ENCODE measurements around the gene RFX4. TPM values are rescaled to one million over a fixed set of nuclear protein-coding genes. Genes with fewer than 3 reads are reported as not detected.

Gene RFX4
- total RNA-seq, 1 experiment from 2014 or later = 0.40 TPM

GRCh38 chr12:106585105-106585520 lies 2.3 kb downstream of the RFX4 start:
- no peaks in the 10 kb centered on the region for H3K36me3 ChIP-seq

GRCh38 chr12:106585521-106586277 lies 2.9 kb downstream of the RFX4 start:
- Histone ChIP-seq H3K4me3 (no peak overlapping the region), H3K9me3 (replicated peaks) (no peaks in the 10 kb centered on the region), H3K27me3 (no peaks in the 10 kb centered on the region), H3K27ac (no peak overlapping the region), H3K36me3 (no peaks in the 10 kb centered on the region), H3K4me1 (no peaks in the 10 kb centered on the region)
- DNase-seq = no peak

More at GRCh38 chr12:106585105-106585520, 2.3 kb downstream of the RFX4 start:
- DNase-seq = no peak
- Histone ChIP-seq H3K4me3 (no peak overlapping the region), H3K4me1 (no peaks in the 10 kb centered on the region), H3K9me3 (replicated peaks) (no peaks in the 10 kb centered on the region), H3K27ac (no peak overlapping the region), H3K27me3 (no peaks in the 10 kb centered on the region)

- H3K27me3 ChIP-seq = no peaks in the 10 kb centered on the region
- no peak overlapping the region for H3K4me3 ChIP-seq
- no peaks in the 10 kb centered on the region for H3K36me3 ChIP-seq
- H3K9me3 ChIP-seq (replicated peaks) = no peaks in the 10 kb centered on the region
- DNase-seq = no peak
- no peaks in the 10 kb centered on the region for H3K4me1 ChIP-seq
- no peak overlapping the region for H3K27ac ChIP-seq
Observed at GRCh38 chr12:106586278-106586802, 3.5 kb downstream of the RFX4 start.

- Histone ChIP-seq H3K9me3 (replicated peaks) (no peaks in the 10 kb centered on the region), H3K4me1 (no peaks in the 10 kb centered on the region), H3K27ac (no peak overlapping the region), H3K36me3 (no peaks in the 10 kb centered on the region), H3K27me3 (no peaks in the 10 kb centered on the region), H3K4me3 (no peak overlapping the region)
- DNase-seq = no peak
Observed at GRCh38 chr12:106586803-106587684, 4.2 kb downstream of the RFX4 start.

GRCh38 chr12:106588771-106589170 lies 6.0 kb downstream of the RFX4 start:
- H3K36me3 ChIP-seq = no peaks in the 10 kb centered on the region
- H3K27ac ChIP-seq = no peak overlapping the region
- no peaks in the 10 kb centered on the region for H3K9me3 ChIP-seq (replicated peaks)
- no peaks in the 10 kb centered on the region for H3K4me1 ChIP-seq
- H3K27me3 ChIP-seq = no peaks in the 10 kb centered on the region
- H3K4me3 ChIP-seq = no peak overlapping the region
- no peak for DNase-seq

- no peak for DNase-seq
- Histone ChIP-seq H3K36me3 (no peaks in the 10 kb centered on the region), H3K4me3 (no peak overlapping the region), H3K4me1 (no peaks in the 10 kb centered on the region), H3K27me3 (no peaks in the 10 kb centered on the region), H3K9me3 (replicated peaks) (no peaks in the 10 kb centered on the region), H3K27ac (no peak overlapping the region)
Observed at GRCh38 chr12:106590601-106591000, 7.8 kb downstream of the RFX4 start.

GRCh38 chr12:106594447-106594846 lies 11.6 kb downstream of the RFX4 start:
- H3K27me3 ChIP-seq = no peaks in the 10 kb centered on the region

GRCh38 chr12:106595268-106595667 lies 12.5 kb downstream of the RFX4 start:
- no peaks in the 10 kb centered on the region for H3K27me3 ChIP-seq
- peaks cover under 1% of the 10 kb centered on the region; the same call in 1 of the 2 replicates for H3K4me1 ChIP-seq
- DNase-seq = no peak
- H3K36me3 ChIP-seq = no peaks in the 10 kb centered on the region
- no peak overlapping the region for H3K27ac ChIP-seq
- no peaks in the 10 kb centered on the region for H3K9me3 ChIP-seq (replicated peaks)
- H3K4me3 ChIP-seq = no peak overlapping the region

More at GRCh38 chr12:106594447-106594846, 11.6 kb downstream of the RFX4 start:
- Histone ChIP-seq H3K36me3 (no peaks in the 10 kb centered on the region), H3K4me3 (no peak overlapping the region), H3K9me3 (replicated peaks) (no peaks in the 10 kb centered on the region), H3K27ac (no peak overlapping the region), H3K4me1 (no peaks in the 10 kb centered on the region)
- no peak for DNase-seq

- Histone ChIP-seq H3K9me3 (replicated peaks) (no peaks in the 10 kb centered on the region), H3K4me1 (peaks cover 22% of the 10 kb centered on the region), H3K27me3 (no peaks in the 10 kb centered on the region), H3K36me3 (no peaks in the 10 kb centered on the region), H3K4me3 (no peak overlapping the region), H3K27ac (no peak overlapping the region)
- no peak for DNase-seq
Observed at GRCh38 chr12:106598003-106598402, 15.2 kb downstream of the RFX4 start.

GRCh38 chr12:106599302-106599701 lies 16.5 kb downstream of the RFX4 start:
- no peaks in the 10 kb centered on the region for H3K9me3 ChIP-seq (replicated peaks)
- H3K4me3 ChIP-seq = no peak overlapping the region
- no peaks in the 10 kb centered on the region for H3K36me3 ChIP-seq
- H3K4me1 ChIP-seq = peaks cover 22% of the 10 kb centered on the region
- no peak overlapping the region for H3K27ac ChIP-seq
- H3K27me3 ChIP-seq = no peaks in the 10 kb centered on the region
- DNase-seq = no peak

- no peaks in the 10 kb centered on the region for H3K36me3 ChIP-seq
- H3K4me1 ChIP-seq = peaks cover 22% of the 10 kb centered on the region
- H3K9me3 ChIP-seq (replicated peaks) = no peaks in the 10 kb centered on the region
- peak overlapping the region; percentile 24; the same call in 1 of the 2 replicates for H3K4me3 ChIP-seq
- peak overlapping the region; percentile 45 for H3K27ac ChIP-seq
- peak in 1 of 2 experiments; percentile 5 for DNase-seq
- H3K27me3 ChIP-seq = no peaks in the 10 kb centered on the region
Observed at GRCh38 chr12:106600503-106600902, 17.7 kb downstream of the RFX4 start.

GRCh38 chr12:106601031-106601430 lies 18.2 kb downstream of the RFX4 start:
- H3K9me3 ChIP-seq (replicated peaks) = no peaks in the 10 kb centered on the region
- DNase-seq = peak; percentile 77 to 80
- peak overlapping the region; percentile 45 for H3K27ac ChIP-seq
- peak overlapping the region; percentile 24 for H3K4me3 ChIP-seq
- H3K36me3 ChIP-seq = no peaks in the 10 kb centered on the region
- H3K27me3 ChIP-seq = no peaks in the 10 kb centered on the region
- H3K4me1 ChIP-seq = peaks cover 22% of the 10 kb centered on the region

GRCh38 chr12:106601496-106601895 lies 18.7 kb downstream of the RFX4 start:
- H3K9me3 ChIP-seq (replicated peaks) = no peaks in the 10 kb centered on the region
- H3K27me3 ChIP-seq = no peaks in the 10 kb centered on the region
- peak overlapping the region; percentile 24 for H3K4me3 ChIP-seq
- H3K36me3 ChIP-seq = no peaks in the 10 kb centered on the region
- peak overlapping the region; percentile 45 for H3K27ac ChIP-seq
- peak; percentile 19 to 38 for DNase-seq
- peaks cover 22% of the 10 kb centered on the region for H3K4me1 ChIP-seq

GRCh38 chr12:106602076-106602475 lies 19.3 kb downstream of the RFX4 start:
- peak; percentile 83 to 91 for DNase-seq
- Histone ChIP-seq H3K9me3 (replicated peaks) (no peaks in the 10 kb centered on the region), H3K36me3 (no peaks in the 10 kb centered on the region), H3K4me1 (peaks cover 22% of the 10 kb centered on the region), H3K27ac (peak overlapping the region; percentile 1; the same call in 1 of the 2 replicates), H3K4me3 (no peak overlapping the region), H3K27me3 (no peaks in the 10 kb centered on the region)

- DNase-seq = no peak
- no peak overlapping the region for H3K27ac ChIP-seq
- H3K27me3 ChIP-seq = no peaks in the 10 kb centered on the region
Observed at GRCh38 chr12:106605254-106605653, 22.4 kb downstream of the RFX4 start.

More at GRCh38 chr12:106605254-106605653, 22.4 kb downstream of the RFX4 start:
- Histone ChIP-seq H3K9me3 (replicated peaks) (no peaks in the 10 kb centered on the region), H3K4me1 (peaks cover 22% of the 10 kb centered on the region), H3K4me3 (no peak overlapping the region), H3K36me3 (no peaks in the 10 kb centered on the region)

Measured in SJCRH30 (cell line).